Hippocampal formation (tissue), 2 donors: ENCODE measurements around the gene KIF1A.

Experiments used
- DNase-seq, 2 donors: peaks; one replicate each; lab custom pipeline; 2025; lab: John Stamatoyannopoulos, UW

KIF1A gene

DNA sequence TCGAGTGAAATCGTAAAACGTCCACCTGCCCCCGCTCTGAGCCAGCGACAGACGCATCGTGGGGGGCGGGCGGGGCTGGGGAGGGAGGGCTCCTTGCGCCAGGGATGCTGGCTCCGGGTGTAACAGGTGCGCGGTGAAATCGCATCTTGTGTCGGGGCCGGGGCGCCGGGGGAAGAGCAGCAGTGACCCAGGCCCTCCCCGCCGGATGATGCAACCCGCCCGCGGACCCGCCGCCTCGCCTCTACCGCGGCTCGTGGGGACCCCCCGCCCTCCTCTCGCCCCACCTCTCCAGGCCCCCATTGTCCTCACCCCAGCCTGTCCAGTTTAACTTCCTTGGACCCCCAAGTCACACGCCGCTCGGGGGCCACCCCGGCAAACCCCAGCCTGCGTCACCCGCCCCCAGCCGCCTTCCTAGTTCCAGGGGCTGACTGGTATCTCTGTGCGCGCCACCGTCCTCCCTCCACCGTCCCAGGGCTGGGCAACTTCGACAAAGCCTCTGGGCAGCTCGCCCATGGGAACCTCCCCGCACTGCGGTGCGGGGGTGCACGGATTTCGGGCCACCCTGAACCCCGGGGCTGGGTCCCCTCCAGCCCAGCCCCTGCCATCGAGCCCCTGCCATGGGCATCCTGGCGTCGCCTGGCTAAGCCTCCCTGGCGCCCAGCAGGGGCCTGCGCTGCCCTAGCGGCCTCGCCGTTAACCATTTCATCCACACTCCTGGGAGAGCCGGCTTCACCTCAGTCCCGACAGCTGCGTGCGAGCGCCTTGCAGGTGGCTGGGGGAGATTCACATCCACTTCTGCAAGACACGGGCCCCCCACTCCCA is 799 bp upstream of the KIF1A start:
- DNase-seq, result peak in 1 of 2 donors; percentile 44

DNA sequence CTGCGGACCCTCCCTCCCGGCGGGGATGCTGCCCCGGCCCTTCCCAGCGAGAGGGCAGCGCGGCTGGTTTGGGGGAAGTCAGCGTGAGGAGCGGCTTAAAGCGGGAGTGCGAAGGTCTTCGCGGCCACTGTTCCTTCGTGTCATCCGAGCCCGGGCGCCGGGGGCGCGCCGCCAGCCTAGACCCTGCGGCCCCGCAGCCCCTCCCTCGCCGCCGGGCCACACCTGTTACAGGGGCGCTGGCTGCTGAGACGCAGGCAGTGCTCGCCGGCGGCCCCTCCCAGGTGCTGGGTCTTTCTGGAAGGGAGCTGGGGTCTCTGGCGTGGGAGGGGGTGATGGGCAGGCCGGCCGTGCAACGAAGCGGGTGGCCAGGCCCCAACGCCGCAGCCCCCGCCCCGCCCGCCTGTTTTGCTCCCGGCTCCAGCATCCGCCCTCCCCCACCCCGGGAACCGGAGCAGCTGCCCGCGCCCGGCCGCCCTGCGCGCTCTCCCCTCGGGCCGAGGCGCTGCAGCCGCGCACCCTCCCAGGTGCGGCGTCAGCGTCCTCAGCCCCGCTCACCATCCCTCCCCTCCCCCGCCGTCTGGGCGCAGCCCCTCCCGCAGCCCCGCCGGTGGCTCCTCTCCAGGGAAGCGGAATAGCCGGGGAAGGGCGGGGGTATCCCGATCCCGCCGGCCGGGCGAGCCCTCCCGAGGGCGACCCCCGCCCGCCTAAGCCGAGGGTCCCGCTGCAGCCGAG is 727 bp downstream of the KIF1A start:
- no peak for DNase-seq

DNA sequence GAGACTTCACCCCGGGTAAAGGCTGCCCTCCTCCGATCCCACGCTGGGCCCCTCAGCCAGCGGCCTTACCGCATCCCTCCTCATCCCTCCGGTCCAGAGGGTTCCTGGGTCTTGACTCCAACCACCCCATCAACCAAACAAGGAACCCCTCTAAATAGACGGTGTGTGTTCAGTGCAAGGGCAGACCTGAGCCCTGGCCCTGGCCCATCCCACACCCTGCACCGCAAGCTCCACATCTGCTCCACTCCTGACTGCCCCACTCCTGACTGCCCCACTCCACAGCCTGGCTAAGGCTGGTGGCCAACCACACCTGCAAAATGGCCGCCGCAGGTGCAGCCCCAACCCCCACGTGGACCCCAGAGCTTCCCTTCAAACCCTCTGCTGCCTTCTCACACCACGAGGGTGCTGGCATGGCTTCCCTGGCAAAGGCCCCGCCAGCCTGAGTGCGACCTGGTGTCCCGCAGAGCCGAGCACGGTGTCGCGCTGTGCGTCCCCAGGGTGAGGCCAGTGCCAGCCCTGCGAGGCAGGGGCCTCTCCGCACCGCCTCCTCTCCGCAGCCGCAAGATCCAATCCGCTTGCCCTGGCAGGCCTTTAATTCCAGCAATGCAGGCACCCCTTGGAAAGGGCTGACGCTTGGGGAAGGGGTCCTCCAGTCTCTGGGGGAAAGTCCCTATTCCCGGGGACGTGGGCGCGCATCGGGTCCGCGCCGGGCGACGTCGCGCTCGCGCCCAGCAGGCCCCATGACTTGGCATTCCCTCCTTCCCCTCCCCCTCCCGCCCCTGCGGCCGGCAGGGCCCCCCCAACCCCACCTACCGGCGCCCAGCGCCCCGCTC is 1.5 kb downstream of the KIF1A start:
- peak; percentile 9 to 52 for DNase-seq

DNA sequence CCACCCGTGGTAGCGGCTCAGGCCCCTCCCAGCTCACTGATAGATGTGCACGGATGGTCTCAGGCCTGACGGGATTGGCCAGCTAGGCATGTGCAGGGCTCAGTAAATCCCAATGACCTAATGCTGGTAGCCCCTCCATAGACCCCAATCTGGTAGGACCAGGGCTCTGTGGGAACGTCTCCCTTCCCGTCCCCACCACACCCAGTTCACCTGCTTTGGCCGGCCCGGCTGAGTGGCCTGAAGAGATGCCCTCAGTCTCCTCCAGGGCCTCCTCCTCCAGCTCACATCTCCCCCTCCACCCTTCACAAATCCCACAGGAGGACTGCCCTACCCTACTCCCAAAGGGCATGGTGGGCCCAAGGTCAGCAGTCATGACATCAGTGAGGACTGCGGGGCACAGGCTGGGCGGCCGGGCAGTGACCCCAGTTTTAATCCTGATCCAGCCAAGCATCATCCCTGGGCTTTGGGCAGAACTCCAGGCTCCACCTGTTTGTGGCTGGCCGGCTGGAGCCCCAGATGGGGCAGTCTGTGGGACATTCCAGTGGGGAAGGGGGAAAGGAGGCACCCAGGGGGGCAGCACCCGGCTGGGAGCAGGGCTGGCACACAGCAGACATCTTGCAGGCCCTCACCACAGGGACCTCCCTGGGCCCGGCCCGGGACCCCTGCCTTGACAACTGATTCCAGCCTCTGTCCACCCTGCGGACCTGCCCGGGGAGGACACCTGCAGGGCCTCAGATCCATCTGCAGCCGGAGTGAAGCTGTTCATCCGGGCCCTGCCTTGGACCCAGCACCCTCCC is 2.3 kb downstream of the KIF1A start:
- no peak for DNase-seq

DNA sequence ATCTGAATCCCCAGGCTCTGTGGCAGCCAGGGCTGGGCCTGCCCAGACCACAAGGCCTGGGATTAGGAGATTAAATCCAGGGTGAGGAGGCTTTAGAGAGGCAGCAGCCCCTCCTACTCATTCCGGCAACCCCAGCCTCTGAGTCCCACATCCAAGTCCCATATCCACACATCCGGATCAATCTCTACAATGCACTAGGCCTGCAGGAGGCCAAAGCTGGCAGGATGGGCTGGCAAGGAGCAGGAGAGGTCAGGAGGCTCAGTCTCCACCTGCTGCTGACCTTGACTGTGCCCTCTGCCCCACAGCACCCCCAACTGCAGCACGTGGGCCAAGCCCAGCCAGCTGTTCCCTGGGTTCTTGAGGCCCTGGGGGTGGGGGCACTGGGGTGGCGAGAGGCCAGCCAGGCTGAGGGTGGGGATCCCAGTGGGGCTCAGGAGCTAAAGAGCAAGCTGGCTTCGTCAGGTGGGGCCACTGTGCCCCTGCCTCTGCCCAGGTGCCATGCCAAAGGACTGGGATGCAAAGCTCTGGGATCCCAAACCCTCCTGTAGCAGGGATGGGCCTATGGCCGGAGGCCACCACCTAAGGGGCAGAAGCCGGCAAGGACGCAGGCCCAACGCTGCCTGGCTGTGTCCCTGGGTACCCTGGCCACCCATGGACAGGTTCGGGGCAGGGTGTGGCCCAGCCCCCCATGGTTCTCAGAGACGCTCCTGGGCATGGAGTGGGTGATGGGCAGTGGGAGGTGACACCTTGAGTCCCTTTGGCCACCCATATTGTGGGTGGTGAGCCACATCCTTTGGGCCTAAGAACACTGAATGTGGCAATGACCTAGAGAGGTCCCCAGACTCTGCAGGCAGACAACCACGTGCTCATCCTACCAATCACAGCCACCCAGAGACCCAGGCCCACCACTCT is 3.2 kb downstream of the KIF1A start:
- DNase-seq, result no peak

DNA sequence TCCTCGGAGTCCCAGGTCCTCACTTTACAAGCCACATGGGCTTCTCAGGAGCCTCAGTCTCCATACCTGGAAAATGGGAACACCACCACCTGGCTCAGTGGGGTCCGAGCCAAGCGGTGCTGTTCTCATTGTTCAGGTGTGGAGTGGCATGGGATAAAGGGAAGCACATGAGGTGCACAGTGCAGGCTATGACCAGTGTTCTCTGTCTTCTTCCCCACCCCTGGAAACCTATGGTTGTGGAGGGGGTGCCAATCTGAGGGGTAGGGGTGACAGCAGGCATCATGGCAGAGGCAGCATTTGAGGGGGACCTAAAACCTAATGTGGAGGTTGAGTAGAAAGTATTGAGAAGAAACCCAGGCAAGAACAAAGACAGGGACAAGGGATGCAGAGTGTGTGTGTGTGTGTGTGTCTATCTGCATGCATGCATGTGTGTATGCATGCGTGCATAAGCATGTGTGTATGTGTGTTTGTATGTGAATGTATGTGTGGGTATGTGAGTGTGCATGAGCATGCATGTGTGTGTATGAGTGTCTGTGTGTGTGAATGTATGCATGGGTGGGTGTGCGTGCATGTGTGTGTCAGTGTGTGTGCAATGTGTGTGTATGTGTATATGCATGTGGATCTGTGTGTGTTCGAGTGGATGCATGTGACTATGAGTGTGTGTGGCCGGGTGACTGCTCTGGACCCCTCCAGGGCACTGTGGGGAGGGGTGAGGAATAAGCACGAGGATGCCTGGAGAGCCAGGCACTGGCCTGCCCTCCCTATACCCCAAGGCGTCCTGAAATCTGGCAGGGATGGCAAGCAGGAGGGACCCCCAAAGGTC is 4.0 kb downstream of the KIF1A start:
- no peak for DNase-seq

DNA sequence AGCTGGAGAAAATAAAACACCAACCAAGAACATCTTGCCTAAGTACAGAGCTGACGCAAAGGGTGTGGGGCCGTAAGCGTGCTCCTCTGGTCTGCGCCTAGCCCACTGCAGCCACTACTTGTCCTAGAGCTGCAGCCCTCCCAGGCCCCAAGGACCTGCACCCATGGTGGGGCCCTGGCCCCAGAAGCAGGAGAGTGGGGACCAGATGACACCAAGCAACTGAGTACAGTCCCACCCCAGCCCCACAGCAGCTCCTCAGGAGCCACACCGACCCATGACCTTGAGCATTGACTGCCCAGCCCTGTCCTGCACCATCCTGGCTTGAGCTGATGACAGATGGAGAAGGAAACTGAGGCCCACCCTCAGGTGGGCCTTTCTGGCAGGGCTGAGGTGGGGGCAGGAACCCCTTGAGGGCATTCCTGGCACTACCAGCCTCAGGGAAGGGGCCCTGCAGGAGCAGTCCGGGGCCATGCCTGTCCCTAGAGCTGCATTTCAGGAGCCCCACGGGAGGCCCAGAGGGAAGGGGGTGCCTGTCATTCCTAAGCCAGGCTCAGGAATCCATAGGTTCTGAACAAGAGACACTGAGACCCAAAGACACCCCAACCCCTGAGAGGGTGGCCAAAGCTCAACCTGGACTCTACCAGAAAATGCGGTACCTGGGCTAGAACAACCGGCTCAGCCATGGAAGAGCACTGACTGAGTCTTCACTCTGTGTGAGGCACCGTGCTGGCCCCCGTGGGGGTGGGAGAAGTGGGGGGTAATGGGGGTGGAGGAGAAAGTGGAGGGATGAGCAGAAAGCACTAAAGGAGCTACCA is 4.9 kb downstream of the KIF1A start:
- no peak for DNase-seq

DNA sequence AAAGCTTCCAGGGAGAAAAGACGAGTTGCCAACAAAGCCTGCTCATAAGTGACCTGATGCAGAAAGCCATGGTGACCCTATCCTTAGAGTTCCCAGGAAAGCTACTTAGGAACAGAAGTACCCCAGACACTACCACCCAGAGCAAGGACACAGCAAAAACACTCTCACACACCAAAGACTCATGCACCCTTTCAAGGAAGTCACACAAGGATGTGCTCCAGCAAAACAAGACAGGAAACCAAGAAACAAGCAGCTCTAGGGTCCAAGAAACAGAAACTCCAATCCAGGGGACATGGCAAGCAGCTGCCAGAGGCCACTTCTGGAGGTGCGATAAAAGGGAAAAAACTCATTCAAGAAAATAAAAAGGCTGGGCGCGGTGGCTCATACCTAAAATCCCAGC is 5.7 kb downstream of the KIF1A start:
- DNase-seq, result no peak

DNA sequence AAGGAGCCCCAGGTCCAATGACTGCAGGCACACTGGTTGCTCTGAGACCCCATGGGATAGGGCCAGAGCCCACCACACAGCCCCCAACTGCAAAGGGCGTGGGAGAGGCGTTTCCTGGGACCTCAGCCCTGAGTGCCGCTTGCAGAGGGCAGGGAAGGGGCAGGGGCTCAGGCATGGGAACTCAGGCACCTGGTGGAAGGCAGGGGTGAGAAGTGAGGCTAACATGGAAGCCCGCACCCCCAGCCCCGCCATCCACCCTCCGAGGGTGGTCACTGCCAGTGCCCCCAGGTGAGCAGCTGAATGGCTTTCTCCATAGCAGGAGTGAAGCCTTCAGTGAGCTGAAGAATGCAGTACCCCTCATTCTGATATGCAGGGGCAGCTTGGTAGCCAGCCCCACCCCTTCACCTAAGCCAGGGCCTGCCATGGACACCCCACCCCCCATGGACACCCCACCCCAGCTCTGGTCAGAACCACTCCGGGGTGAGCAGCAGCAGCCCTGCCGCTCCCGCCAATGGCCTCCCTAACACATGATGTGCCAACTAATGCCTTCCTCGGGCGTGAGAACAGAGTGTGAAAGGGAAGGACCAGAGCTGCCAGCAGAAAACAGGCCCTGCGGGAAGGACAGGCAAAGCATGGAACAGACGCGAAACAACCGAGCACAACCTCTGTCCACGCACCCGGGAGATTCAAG is 6.6 kb downstream of the KIF1A start:
- DNase-seq, result no peak

DNA sequence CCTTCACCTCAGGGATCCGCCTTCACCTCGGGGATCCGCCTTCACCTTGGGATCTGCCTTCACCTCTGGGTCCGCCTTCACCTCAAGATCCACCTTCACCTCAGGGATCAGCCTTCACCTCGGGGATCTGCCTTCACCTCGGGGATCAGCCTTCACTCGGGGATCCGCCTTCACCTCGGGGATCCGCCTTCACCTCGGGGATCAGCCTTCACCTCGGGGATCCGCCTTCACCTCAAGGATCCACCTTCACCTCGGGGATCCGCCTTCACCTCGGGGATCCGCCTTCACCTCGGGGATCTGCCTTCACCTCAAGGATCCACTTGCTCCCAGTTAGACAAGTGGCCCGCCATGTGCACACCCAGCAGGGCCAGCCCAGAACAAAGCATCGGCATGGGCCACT is 7.3 kb downstream of the KIF1A start:
- DNase-seq, result no peak

DNA sequence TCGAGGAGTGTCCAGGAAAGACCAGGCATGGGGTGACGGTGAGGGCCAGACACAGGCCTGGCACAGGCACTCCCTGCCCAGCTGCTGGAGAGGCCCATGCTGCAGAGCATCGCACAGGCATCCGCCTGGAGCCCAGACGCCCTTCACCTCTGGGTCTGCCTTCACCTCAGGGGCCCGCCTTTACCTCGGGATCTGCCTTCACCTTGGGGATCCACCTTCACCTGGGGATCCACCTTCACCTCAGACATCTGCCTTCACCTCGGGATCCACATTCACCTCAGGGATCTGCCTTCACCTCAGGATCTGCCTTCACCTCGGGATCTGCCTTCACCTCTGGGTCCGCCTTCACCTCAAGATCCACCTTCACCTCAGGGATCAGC is 7.7 kb downstream of the KIF1A start:
- no peak for DNase-seq

DNA sequence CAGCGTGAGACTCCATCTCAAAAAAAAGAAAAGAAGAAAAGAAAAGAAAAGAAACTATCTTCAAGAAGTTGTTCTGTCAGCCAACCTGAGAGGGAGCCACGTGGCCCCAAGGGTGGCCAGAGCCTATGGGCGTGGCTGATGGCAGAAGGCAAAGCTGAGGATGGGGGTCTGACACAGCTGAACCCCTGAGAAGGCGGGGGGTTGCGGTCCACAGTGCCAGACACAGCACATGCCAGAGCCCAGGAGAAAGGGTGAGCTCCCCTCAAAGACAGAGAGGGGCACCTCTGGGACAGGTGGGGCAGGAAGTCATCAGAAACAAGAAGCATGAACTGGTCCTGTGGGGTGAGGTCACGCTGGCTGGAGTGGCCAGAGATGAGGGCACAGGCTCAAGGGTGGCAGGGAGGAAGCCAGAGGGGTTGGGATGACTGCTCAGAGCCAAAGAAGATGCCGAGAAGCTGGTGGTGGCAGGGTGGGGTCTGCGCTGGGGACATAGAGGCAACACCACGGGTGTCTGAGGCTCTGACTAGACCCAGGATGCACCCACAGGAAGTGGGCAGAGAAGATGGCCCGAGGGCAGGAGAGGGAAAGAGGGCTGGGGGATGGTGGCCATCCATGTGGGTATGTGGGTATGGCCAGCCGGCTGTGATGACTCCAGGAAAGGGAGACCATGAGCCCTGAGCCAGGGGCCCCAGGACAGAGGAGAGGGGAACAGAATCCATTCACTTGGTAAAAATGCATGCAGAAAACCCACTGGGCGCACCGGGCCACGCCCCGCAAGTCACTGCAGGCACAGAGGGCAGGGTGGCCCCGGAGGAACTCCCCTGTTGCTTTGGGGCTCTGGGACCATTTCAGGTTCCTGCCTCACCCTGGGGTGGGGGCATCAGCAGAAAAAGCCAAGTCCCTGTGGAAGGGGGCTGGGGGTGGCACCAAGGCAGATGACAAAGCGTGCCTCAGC is 8.4 kb downstream of the KIF1A start:
- DNase-seq, result no peak

DNA sequence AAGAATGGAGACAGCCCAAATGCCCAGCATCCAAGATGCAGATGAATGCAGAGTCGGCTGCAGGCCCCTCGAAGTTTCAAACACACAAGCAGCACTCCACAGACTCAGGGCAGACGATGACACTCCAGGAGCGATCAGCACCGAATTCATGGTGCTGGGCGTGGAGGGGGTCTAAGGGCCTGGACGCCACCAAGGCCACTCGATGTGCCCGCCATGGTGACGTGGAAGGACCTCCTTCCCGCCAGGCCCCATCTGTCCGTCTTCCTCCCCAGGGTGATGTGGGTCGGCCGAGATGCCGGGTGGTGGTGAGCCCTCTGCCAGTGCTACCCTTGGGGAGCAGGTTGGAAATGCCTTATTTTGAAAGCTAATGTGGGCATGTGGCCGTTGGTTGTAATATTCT is 9.4 kb downstream of the KIF1A start:
- DNase-seq, result no peak

DNA sequence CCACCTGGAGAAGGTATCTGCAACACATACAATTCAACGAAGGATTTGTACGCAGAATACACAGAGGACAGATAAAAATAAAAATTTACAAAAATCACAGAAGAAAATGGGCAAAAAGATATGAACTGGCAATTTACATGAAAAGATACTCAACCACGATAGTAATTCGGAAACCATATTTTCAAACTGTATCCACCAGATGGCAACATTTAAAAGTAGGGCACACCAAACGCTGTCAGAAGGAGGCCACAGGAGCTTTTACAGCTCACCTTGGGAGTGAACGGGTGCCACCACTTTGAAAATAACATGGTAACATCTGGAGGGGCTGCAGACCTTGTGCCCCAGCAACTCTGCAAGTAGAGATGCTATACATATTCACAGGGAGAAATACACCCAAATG is 9.8 kb downstream of the KIF1A start:
- DNase-seq, result no peak

DNA sequence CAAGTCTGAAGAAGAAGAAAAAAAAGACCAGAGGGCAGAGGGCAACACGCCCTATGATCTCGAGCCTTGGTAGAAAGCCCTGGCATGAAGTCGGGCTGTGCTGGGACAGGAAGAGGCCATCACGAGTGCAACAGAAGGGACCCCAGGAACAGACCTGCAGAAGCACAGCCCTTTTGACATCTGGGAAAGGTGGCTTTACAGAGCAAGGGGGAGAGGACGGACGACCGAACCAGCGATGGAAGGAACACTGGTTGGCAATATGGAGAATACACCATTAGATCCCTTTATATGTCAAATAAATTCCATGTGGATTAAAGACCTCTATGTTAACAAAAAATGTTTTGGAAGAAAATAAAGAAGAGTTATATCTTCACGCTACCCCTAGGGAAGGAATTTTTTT is 10.7 kb downstream of the KIF1A start:
- no peak for DNase-seq

DNA sequence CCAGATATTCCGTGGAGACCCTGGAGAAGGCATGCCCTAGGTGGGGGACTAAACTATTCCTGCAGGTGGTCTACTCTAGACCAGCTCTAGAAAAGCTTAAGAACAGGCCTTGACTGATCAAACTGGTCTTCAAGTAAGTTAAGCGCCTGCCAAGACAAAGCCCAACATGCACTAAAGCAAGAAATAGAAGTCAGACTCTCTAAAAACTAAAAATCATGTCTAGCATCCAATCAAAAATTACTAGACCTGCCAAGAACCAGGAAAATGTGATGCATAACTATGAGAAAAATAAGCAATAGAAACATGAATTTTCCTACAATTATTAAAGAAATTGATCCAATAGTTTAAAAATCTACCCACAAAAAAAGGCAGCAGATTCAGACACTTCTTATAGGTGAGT is 13.6 kb downstream of the KIF1A start:
- DNase-seq, result no peak

DNA sequence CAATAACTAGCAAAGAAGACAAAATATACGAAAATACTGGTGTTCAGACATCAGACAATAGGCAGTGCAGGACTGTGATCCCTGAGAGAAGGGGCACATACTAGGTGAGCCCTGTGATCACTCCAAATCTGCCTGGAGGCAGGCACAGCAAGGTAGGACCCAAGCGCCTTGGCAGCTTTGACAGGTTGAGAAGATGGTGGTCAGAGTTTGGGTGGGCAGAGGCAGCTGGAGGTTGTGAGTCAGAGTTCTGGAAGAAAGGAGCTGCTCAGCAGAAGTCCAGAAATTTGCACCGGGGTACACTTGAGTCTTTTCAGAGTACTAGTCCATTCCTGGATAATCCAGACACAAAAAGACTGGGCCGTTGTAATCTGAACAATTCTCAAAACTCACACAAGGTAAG is 14.0 kb downstream of the KIF1A start:
- DNase-seq, result no peak
